ENCODE results near the gene C12orf60. TPM values are rescaled to one million over a fixed set of nuclear protein-coding genes. Genes with fewer than 3 reads are reported as not detected.

The C12orf60 gene
- total RNA-seq, 1 donor from 2014 or later: 1.2 TPM

- intact Hi-C loops (cut with micrococcal nuclease): no loop called here
Observed at GRCh38 chr12:14868916-14869506, 65.5 kb downstream of the C12orf60 start.

GRCh38 chr12:14871247-14871646 is 67.8 kb downstream of the C12orf60 start:
- intact Hi-C loops (cut with micrococcal nuclease): no loop called here

- intact Hi-C loops (cut with micrococcal nuclease): no loop called here
Observed at GRCh38 chr12:14871886-14872285, 68.4 kb downstream of the C12orf60 start.

- intact Hi-C loops (cut with micrococcal nuclease): no loop called here
Observed at GRCh38 chr12:14873440-14874185, 70.1 kb downstream of the C12orf60 start.

Other genes starting within 250 kb of the C12orf60 start
- gene PLBD1, start 235.8 kb upstream of the C12orf60 start, total RNA-seq: not detected in 2 replicates
- gene GUCY2C, start 107.1 kb upstream of the C12orf60 start, total RNA-seq: not detected in 2 replicates
- 86.5 and 93.6 TPM in 2 replicates for gene WBP11, start 192 bp upstream of the C12orf60 start, total RNA-seq
- not detected in 2 replicates for gene SMCO3, start 10.5 kb downstream of the C12orf60 start, total RNA-seq
- gene ART4, start 39.9 kb downstream of the C12orf60 start, total RNA-seq: not detected in 2 replicates
- 0.25 TPM in 1 of 2 replicates, not detected in the other for gene MGP, start 82.2 kb downstream of the C12orf60 start, total RNA-seq
- gene ERP27, start 134.9 kb downstream of the C12orf60 start, total RNA-seq: 10.5 and 11.9 TPM in 2 replicates
- gene ARHGDIB, start 157.9 kb downstream of the C12orf60 start, total RNA-seq: 1,194 and 1,202 TPM in 2 replicates
- not detected in 2 replicates for gene PDE6H, start 169.4 kb downstream of the C12orf60 start, total RNA-seq